HG03108 (cell line): Measurements from ENCODE around the gene SRCIN1.
"Not testable (repeated sequence)": the region's sequence is repeated elsewhere in the genome, so short reads cannot be mapped to it uniquely, and the experiment has no call there.

Source experiments
- ATAC-seq: cut with Tn5 transposase; IDR thresholded peaks from one replicate; pipeline ENCODE4 v1.9.1; 2021; ENCODE audit warnings: moderate library complexity; ENCODE audit not compliant: unreplicated experiment

The SRCIN1 gene

DNA sequence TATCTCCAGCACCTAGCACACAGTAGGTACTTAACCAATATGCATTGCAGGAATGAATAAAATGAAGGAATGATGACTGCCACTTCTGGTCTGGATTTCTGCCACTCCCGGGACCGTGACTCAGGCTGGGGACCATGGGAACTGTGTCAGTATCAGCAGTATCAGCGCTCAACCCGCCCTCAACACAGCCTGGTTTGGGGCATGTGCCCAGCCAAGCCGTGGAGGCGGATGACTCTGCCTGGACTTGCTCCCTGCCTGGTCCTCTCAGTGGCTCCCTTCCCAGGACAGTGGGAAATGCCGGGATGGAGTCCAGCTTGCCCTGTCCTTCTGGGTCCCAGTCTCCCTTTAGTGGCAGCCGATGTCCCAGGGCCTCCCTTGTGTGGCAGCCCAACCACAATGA lies 55.1 kb downstream of the SRCIN1 start:
- no peak for ATAC-seq

DNA sequence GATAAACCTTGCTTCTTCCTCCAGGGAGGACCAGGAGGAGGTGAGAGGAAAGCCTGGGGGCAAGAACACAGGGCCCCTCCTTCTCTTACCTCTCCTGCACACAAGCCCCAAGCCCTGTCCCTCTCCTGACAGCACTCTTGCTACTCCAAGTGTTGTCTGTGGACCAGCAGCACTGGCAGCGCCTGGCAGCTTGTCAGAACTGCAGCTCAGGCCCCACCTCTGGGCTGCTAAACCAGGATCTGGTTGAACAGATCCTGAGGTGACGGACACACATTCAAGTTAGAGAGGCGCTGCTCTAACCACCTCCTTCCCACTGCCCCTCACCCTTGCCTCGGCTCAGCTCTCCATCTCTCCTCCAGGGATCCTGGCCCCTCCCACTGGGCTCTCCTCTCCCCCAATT lies 56.5 kb downstream of the SRCIN1 start:
- no peak for ATAC-seq

DNA sequence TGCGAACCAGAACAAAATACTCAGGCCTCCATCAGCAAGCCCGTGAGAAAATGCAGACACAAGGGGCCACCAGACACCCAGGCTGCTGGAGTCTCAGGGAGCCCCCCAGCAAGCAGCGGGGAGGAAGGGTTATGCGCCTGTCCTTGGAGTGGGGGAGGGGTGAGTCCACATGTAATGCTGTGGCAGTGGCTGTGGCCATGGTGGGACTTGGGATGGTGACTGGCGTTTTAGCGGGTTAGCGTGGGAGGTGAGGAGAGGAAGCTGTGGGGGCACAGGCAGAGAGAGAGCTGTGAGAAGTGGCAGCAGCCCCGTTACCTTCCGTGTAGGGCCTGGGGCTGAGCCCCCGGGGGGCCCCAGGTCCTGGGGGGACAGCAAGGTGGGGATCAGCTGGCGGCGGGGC lies 58.3 kb downstream of the SRCIN1 start:
- no peak for ATAC-seq

- no peak for ATAC-seq
These were observed 59.4 kb downstream of the SRCIN1 start for GRCh38 chr17:38546396-38546795.

DNA sequence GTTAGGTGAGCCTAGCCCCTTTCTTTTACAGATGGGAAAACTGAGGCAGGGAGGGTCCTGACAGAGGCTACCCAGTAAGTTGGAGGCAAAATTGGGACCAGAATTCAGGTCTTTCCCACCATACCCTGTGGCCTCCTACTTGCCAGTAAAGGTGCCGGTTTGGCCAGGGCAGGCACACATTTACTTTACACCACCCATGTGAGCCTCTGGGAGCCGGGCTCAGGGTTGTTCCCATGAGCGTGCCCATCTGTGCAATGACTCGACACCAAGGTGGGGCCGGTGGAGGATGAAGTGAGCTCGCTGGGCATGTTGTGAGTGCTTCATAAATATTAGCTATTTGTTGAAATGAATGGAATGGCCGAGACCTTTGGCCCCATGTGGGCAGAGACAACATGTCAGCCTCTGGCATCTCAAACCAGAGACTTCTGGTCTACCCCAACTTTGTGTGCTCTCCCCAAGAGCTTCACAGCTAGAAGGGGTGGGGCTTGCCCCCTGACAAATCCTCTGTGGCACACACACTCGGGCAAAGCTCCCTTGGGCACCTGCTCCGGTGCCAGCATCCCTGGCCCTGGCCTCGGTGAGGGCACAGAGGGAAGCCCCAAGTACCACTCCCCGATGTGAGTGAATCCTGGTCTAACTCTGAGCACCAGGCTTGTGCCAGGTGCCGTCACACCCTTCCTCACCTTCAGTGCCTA lies 60.1 kb downstream of the SRCIN1 start:
- no peak for ATAC-seq

GRCh38 chr17:38544839-38545209 lies 60.9 kb downstream of the SRCIN1 start:
- no peak for ATAC-seq

DNA sequence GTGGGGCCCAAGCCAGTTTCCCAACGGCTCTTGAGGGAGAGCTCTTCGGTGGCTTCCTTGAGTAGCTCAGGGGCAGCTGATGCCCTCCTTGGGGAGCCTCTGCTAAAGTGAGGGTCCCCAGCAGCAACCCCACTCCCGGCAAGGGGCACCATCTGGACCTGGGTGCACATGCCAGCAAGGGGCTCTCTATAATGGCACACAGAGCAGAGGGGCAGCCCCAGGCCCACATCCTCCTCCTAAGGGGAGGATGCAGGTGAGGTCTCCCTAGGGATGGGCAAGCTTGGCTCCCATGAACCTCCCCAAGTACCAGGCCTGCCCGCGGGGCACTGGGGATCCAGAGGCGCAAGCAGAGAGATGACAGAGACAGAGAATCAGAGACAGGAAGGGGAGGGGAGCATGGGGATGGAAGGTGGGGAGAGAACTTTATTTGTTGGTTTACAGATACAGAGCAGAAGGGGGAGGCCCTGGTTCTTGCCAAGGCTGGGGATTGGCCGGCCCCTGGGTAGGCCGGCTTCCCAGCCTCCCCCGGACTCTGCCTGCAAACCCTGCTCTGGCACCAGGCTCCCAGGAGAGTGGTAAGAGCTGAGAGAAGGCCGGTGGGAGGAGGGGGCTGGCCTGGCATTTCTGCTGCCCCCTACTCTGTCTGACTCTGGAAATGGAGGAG lies 61.4 kb downstream of the SRCIN1 start:
- no peak for ATAC-seq

DNA sequence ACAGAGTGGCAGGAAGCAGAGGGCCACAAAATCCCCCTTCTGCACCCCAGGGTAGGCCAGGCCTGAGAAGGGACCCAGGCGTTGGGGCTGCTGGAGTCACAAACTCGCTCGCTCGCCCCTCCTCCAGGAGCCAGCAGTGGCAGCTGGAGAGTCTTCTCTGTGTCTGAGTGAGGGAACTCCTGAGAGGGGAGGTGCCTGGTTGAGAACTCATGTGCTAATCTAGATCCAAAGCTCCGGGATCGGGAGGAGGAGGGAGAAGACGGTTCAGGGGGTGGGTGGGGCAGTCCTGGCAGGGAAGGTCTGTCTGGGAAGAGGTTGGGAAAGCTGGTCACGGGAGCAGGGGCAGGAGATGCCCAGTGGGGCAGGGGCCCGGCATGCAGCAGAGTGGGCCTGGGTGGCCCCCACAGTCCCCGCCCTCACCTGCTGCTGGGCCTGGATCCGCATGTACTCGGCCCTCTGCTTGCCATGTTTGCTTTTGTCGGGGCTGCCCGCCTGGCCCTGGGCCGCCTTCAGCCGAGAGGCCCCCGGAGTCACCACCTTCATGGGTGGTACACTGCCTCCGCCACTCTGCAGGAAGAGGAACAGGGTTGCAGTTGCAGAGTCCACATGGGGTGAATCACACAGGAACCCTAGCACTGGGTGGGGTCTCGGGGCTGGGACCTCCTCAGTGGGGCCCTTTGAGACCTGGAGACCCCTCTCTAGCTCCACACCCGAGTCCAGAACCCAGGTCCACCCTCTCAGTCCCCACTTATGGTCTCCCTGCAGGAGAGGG lies 62.2 kb downstream of the SRCIN1 start:
- ATAC-seq: no peak

DNA sequence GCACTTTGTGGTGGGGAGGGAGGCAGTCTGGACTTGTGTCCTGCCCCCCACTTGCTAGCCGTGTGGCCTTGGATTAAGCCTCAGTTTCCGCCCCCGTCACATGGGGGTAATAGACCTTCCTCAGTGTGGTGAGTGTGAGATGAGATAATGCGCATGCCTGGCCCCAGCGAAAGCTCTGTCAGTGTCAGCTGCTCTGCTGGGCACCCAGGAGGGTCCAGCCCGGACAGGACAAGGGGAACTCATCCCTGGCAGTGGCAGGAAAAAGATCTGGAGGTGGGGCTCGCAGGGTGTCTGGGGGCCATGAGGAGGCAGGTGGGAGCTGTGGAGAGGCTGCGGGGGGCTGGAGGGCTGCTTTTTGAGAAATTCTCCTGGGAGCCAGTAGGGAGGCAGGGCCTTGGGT lies 63.5 kb downstream of the SRCIN1 start:
- no peak for ATAC-seq

GRCh38 chr17:38541281-38541680 lies 64.5 kb downstream of the SRCIN1 start:
- ATAC-seq: no peak

GRCh38 chr17:38540514-38541045 lies 65.2 kb downstream of the SRCIN1 start:
- ATAC-seq: no peak

- ATAC-seq: no peak
These were observed 66.4 kb downstream of the SRCIN1 start for GRCh38 chr17:38539386-38539785.

DNA sequence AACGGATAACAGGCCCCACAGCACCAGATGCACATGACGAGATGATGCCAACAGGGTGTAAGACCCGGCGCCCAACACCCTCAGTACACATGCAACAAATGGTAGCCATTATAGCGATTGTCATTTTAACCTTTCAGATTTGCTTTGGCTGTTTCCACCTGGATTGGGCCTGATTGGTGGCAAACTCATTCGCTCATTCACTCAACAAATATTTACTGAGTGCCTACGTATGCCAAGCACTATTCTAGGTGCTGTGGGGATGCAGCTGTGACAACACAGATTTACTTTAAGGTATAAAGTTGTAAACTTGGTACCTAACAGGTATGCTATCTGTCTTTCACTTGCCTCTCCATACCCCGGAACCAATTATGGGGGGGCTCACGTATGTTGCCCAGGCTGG lies 66.8 kb downstream of the SRCIN1 start:
- ATAC-seq: no peak

DNA sequence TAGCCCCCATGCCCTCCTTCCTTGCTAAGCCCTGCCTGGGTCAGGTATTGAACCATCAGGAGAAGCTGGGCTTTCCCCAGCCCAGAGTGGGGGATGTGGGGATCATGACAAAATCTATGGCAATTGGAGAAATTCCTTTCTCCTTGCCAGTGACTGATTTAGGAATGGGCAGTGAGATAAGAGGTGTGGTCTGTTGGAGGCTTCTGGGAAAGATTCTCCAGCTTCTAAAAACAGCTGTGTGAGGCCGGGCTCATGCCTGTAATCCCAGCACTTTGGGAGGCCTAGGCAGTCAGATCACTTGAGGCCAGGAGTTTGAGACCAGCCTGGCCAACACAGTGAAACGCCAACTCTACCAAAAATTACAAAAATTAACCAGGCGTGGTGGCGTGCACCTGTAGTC lies 69.1 kb downstream of the SRCIN1 start:
- no peak for ATAC-seq

GRCh38 chr17:38535886-38536285 lies 69.9 kb downstream of the SRCIN1 start:
- ATAC-seq: no peak

DNA sequence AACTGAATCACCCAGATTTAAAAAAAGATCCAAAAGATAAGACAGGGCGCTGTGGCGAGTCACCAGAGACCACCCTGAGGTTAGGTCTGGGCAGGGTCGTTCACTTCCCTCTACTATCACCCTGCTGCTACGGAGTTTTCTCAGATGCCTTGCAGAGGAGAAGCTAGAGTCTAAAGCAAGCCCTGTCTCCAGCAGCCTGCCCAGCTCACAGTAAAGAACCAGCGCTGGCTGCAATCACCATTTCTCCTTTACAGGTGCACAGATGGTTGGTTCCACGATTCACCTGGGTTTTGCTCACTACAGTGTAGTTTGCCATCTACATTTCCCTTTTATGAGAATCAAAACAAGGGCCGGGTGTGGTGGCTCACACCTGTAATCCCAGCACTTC lies 71.3 kb downstream of the SRCIN1 start:
- ATAC-seq: no peak

GRCh38 chr17:38533866-38534497 lies 71.8 kb downstream of the SRCIN1 start:
- ATAC-seq: no peak

- ATAC-seq: no peak
These were observed 72.5 kb downstream of the SRCIN1 start for GRCh38 chr17:38533241-38533640.

GRCh38 chr17:38532451-38532850 lies 73.3 kb downstream of the SRCIN1 start:
- no peak for ATAC-seq

DNA sequence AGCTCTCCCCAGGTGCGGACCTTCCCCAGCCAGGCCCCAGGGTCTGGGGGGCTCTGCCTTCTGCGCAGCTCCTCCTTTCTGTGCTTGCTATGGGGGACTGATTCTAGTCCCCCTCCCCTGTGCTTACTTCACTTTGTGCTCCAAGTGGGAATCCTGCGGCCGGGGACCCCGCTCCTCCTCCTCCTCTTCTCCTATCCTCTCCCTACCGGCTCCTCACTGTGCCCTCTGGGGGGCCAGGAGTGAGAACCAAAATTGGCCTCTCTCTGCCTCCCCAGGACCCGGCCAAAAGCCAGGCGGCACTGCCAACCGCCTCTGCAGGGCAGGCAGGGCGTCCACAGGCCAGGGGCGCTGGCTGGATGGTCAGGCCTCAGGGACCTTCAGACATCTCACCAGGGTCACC lies 74.0 kb downstream of the SRCIN1 start:
- not testable (repeated sequence) for ATAC-seq

DNA sequence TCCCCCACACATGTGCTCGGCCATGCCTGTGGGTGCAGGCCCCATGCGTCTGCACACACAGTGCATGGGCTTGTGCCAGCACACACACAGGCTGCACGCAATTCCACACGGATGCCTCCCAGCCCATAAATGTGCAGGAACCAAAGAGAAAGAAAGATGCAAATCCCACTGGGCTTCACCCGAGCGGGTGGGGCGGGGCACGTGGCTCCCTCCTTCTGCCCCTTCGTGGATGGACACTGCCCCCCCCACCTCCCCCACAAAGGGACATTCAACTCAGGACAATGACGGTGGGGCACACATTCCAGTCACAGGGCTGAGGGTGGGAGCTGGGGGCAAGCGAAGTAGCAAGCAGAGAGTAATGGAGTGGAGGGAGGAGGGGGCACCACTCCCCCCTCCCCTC lies 74.9 kb downstream of the SRCIN1 start:
- ATAC-seq: not testable (repeated sequence)
